H9 (cell line): ENCODE measurements around the gene NGFR. TPM values are rescaled to one million over a fixed set of nuclear protein-coding genes. Genes with fewer than 3 reads are reported as not detected.

Source experiments
- DNase-seq: peaks from one replicate; pipeline ENCODE4 v3.0.0-alpha.2; 2017
- H2AFZ ChIP-seq: one replicate; pipeline ENCODE4 v1.6.1; 2013; ENCODE audit warnings: mild to moderate bottlenecking, low read length, control low read depth, moderate library complexity
- H2AK5ac ChIP-seq: 2 replicates; pipeline ENCODE4 v1.6.1; 2013; ENCODE audit warnings: low read length, control low read depth, mixed read lengths; ENCODE audit not compliant: insufficient read length
- H2BK120ac ChIP-seq: one replicate; pipeline ENCODE4 v1.6.1; 2013; ENCODE audit warnings: low read depth, mild to moderate bottlenecking, low read length, control low read depth, inconsistent platforms; ENCODE audit not compliant: poor library complexity, severe bottlenecking
- H2BK12ac ChIP-seq: 2 replicates; pipeline ENCODE4 v1.6.1; 2013; ENCODE audit warnings: low read length, control low read depth, mixed read lengths, low read depth; ENCODE audit not compliant: insufficient read length
- H2BK15ac ChIP-seq: 2 replicates; pipeline ENCODE4 v1.6.1; 2013; ENCODE audit warnings: low read depth, low read length, control low read depth
- H2BK20ac ChIP-seq: one replicate; pipeline ENCODE4 v1.6.1; 2013; ENCODE audit warnings: low read depth, mild to moderate bottlenecking, low read length, control low read depth, inconsistent platforms; ENCODE audit not compliant: poor library complexity, severe bottlenecking
- H2BK5ac ChIP-seq: 2 replicates; pipeline ENCODE4 v1.6.1; 2013; ENCODE audit warnings: low read length, control low read depth, mixed read lengths; ENCODE audit not compliant: insufficient read length
- H3K14ac ChIP-seq: 2 replicates; pipeline ENCODE4 v1.6.1; 2013; ENCODE audit warnings: low read length, control low read depth; ENCODE audit not compliant: insufficient read depth
- H3K18ac ChIP-seq: 2 replicates; pipeline ENCODE4 v1.6.1; 2013; ENCODE audit warnings: low read depth, mild to moderate bottlenecking, mixed read lengths, low read length, control low read depth; ENCODE audit not compliant: insufficient read length
- H3K23ac ChIP-seq: 2 replicates; pipeline ENCODE4 v1.6.1; 2013; ENCODE audit warnings: low read length, control low read depth, mixed read lengths, low read depth; ENCODE audit not compliant: insufficient read length
- H3K23me2 ChIP-seq: 2 replicates; pipeline ENCODE4 v1.6.1; 2013; ENCODE audit warnings: low read depth, mild to moderate bottlenecking, mixed read lengths, low read length, control low read depth; ENCODE audit not compliant: insufficient read length, poor library complexity, severe bottlenecking
- H3K27ac ChIP-seq: 2 replicates; pipeline ENCODE4 v1.5.1; 2013; ENCODE audit warnings: low read length, control low read depth, mixed read lengths, low read depth; ENCODE audit not compliant: insufficient read length
- H3K27me3 ChIP-seq: 2 replicates; pipeline ENCODE4 v1.6.1; 2013; ENCODE audit warnings: low read length, control low read depth, inconsistent platforms; ENCODE audit not compliant: insufficient read depth
- H3K4ac ChIP-seq: 2 replicates; pipeline ENCODE4 v1.6.1; 2013; ENCODE audit warnings: low read depth, mild to moderate bottlenecking, control low read depth, inconsistent platforms, low read length, moderate library complexity
- H3K4me1 ChIP-seq: 2 replicates; pipeline ENCODE4 v1.6.1; 2013; ENCODE audit warnings: low read length, control low read depth, inconsistent platforms; ENCODE audit not compliant: insufficient read depth
- H3K4me2 ChIP-seq: 2 replicates; pipeline ENCODE4 v1.6.1; 2013; ENCODE audit warnings: low read length, control low read depth, mixed read lengths; ENCODE audit not compliant: insufficient read length, insufficient read depth
- H3K56ac ChIP-seq: 2 replicates; pipeline ENCODE4 v1.6.1; 2013; ENCODE audit warnings: low read depth, mild to moderate bottlenecking, mixed read lengths, low read length, control low read depth; ENCODE audit not compliant: insufficient read length
- H3K79me1 ChIP-seq: 2 replicates; pipeline ENCODE4 v1.6.1; 2013; ENCODE audit warnings: low read depth, mild to moderate bottlenecking, moderate library complexity, low read length, control low read depth, inconsistent platforms; ENCODE audit not compliant: insufficient read depth, poor library complexity, severe bottlenecking
- H3K79me2 ChIP-seq: 2 replicates; pipeline ENCODE4 v1.6.1; 2013; ENCODE audit warnings: low read length, control low read depth, inconsistent platforms; ENCODE audit not compliant: insufficient read depth
- H3K9ac ChIP-seq: 2 replicates; pipeline ENCODE4 v1.6.1; 2013; ENCODE audit warnings: low read length, control low read depth, mixed read lengths; ENCODE audit not compliant: insufficient read length; ENCODE audit errors: extremely low read depth
- H3K9me3 ChIP-seq: one replicate; pipeline ENCODE4 v1.6.1; 2013; ENCODE audit warnings: low read depth, low read length, inconsistent platforms; ENCODE audit not compliant: control insufficient read depth
- H3T11ph ChIP-seq: one replicate; pipeline ENCODE4 v1.6.1; 2013; ENCODE audit warnings: mild to moderate bottlenecking, low read length, control low read depth, inconsistent platforms
- H4K20me1 ChIP-seq: one replicate; pipeline ENCODE4 v1.6.1; 2013; ENCODE audit not compliant: control insufficient read depth, insufficient read length, insufficient read depth
- H4K5ac ChIP-seq: 2 replicates; pipeline ENCODE4 v1.6.1; 2013; ENCODE audit warnings: low read depth, mild to moderate bottlenecking, mixed read lengths, low read length, control low read depth; ENCODE audit not compliant: insufficient read length
- H4K8ac ChIP-seq: replicated peaks from 2 replicates; pipeline ENCODE4 v1.6.1; 2013; ENCODE audit warnings: low read length, control low read depth, mixed read lengths, low read depth; ENCODE audit not compliant: insufficient read length
- H4K91ac ChIP-seq: 2 replicates; pipeline ENCODE4 v1.6.1; 2013; ENCODE audit warnings: low read depth, mild to moderate bottlenecking, moderate library complexity, mixed read lengths, low read length, control low read depth; ENCODE audit not compliant: insufficient read length
- H3K27ac Mint-ChIP-seq, 3 experiments: 2 replicates in 2 of 3; 3 replicates in 1 of 3; pipeline ENCODE4 v1.8.0; 2020 to 2021; ENCODE audit warnings: mixed read lengths in 3 of 3, mild to moderate bottlenecking in 1 of 3, moderate library complexity in 1 of 3
- H3K27me3 Mint-ChIP-seq: 2 replicates; pipeline ENCODE4 v1.8.0; 2021; ENCODE audit warnings: low read depth, mild to moderate bottlenecking, moderate library complexity, mixed read lengths
- H3K36me3 Mint-ChIP-seq, 3 experiments: 2 replicates in 2 of 3; 3 replicates in 1 of 3; pipeline ENCODE4 v1.8.0; 2020 to 2021; ENCODE audit warnings: low read depth in 3 of 3, mixed read lengths in 3 of 3; ENCODE audit not compliant: insufficient read depth in 1 of 3
- H3K4me1 Mint-ChIP-seq, 2 experiments: 2 replicates each; pipeline ENCODE4 v1.8.0; 2020; ENCODE audit warnings: mixed read lengths in 2 of 2
- H3K4me3 Mint-ChIP-seq, 2 experiments: 2 replicates in 1 of 2; 3 replicates in 1 of 2; pipeline ENCODE4 v1.8.0; 2020 to 2021; ENCODE audit warnings: mild to moderate bottlenecking in 2 of 2, mixed read lengths in 2 of 2, moderate library complexity in 1 of 2
- H3K9me3 Mint-ChIP-seq, 2 experiments: 2 replicates in 1 of 2; 3 replicates in 1 of 2; pipeline ENCODE4 v1.8.0; 2020; ENCODE audit warnings: mild to moderate bottlenecking in 2 of 2, mixed read lengths in 2 of 2, moderate library complexity in 1 of 2
- CTCF ChIP-seq: fragments of 200-600 bp; sonication (generic); conservative IDR thresholded peaks from 3 replicates; pipeline ENCODE4 v1.8.0; 2021; ENCODE audit warnings: antibody characterized with exemption, mild to moderate bottlenecking
- WGBS: extraction: QIAGEN DNeasy Blood & Tissue Kit; methylation state at CpG from one replicate; pipeline ENCODE4 v1.1.7; 2013; ENCODE audit warnings: missing lambda C conversion rate, low lambda C conversion rate, mixed read lengths; ENCODE audit not compliant: insufficient read length; ENCODE audit errors: extremely low coverage; 5-methylcytosine and 5-hydroxymethylcytosine counted together
- total RNA-seq: library from RNA; stranded (reverse); gene quantifications from 2 replicates; pipeline ENCODE4 v1.2.1, GENCODE V29; 2021

The NGFR gene
- total RNA-seq, 1 experiment from 2014 or later, result 9.6 TPM

DNA sequence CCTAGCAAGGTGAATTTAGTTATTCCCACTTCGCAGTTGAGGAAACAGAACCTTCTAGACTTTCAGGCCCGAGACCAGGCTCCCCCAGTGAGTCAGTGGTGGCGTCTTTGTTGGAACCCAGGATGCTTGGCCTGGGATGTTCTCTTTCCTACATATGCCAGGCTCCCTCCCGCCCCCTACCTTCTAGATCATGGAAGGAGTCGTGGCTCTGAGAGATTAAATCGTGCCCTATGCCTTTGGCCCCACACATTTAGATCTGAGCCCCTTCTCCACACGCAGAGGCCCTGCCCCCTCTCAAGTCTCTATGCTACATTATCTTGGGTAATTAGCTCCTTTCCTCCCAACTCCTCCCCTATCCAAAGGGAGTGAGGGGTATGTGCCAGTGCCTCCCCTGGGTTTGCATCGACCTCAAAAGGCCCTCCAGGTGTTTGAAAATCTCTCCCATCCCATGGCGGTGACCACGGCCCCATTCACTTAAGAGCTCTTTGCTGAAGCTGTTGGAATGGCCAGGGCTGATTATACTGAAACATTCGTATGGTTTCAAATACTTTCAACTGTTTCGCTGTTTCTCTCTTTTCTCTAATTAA is 3.0 kb downstream of the NGFR start:
- no peak overlapping the region for H3K27ac Mint-ChIP-seq
- Histone ChIP-seq H2BK20ac (no peak overlapping the region), H3K79me1 (no peaks in the 10 kb centered on the region), H3K9me3 (no peaks in the 10 kb centered on the region), H3K23ac (no peak overlapping the region), H3K18ac (no peak overlapping the region), H4K5ac (no peak overlapping the region), H3T11ph (no peak overlapping the region), H3K56ac (no peak overlapping the region), H2BK5ac (no peak overlapping the region), H4K20me1 (no peaks in the 10 kb centered on the region), H2BK12ac (no peak overlapping the region), H3K27ac (no peak overlapping the region), H3K4ac (no peak overlapping the region), H4K91ac (no peak overlapping the region), H2BK15ac (no peak overlapping the region), H3K4me1 (peaks cover 3% of the 10 kb centered on the region; the same call in 1 of the 2 replicates), H3K27me3 (peaks cover 9% of the 10 kb centered on the region), H2AFZ (no peak overlapping the region), H4K8ac (no peak overlapping the region), H3K14ac (no peak overlapping the region), H2BK120ac (no peak overlapping the region), H2AK5ac (no peak overlapping the region), H3K4me2 (peak overlapping the region; percentile 60), H3K9ac (no peak overlapping the region), H3K79me2 (no peaks in the 10 kb centered on the region), H3K23me2 (peaks cover 26% of the 10 kb centered on the region)
- peaks cover 39 to 50% of the 10 kb centered on the region in 2 experiments for H3K4me1 Mint-ChIP-seq
- no peaks in the 10 kb centered on the region; a peak in 1 of 5 replicates for H3K9me3 Mint-ChIP-seq
- WGBS, result no CpG with 5 or more reads among the region's 12 CpGs
- DNase-seq, result peak; percentile 78
- H3K36me3 Mint-ChIP-seq, result no peaks in the 10 kb centered on the region; a peak in 1 of 7 replicates
- TF ChIP-seq CTCF, result peak; percentile 59
- H3K27me3 Mint-ChIP-seq, result peaks cover 83% of the 10 kb centered on the region
- peak overlapping the region; percentile 68 to 95 for H3K4me3 Mint-ChIP-seq
